Nephron (organoid): Measurements from ENCODE around the gene LRRC74B.
A peak's percentile ranks its signal among the peaks of the same experiment; 100 is the strongest.

ENCODE experiments used
- H3K27ac Mint-ChIP-seq, 3 experiments: 2 replicates each; pipeline ENCODE4 v1.8.0; 2020; ENCODE audit warnings: mixed read lengths in 3 of 3, mild to moderate bottlenecking in 2 of 3, moderate library complexity in 1 of 3
- H3K27me3 Mint-ChIP-seq: 2 replicates; pipeline ENCODE4 v1.8.0; 2021; ENCODE audit warnings: low read depth, mild to moderate bottlenecking, moderate library complexity, mixed read lengths
- H3K36me3 Mint-ChIP-seq: 2 replicates; pipeline ENCODE4 v1.8.0; 2020; ENCODE audit warnings: low read depth, mixed read lengths
- H3K4me1 Mint-ChIP-seq: 2 replicates; pipeline ENCODE4 v1.8.0; 2020; ENCODE audit warnings: mixed read lengths
- H3K4me3 Mint-ChIP-seq, 3 experiments: 2 replicates each; pipeline ENCODE4 v1.8.0; 2020; ENCODE audit warnings: mild to moderate bottlenecking in 3 of 3, mixed read lengths in 3 of 3, moderate library complexity in 2 of 3
- H3K9me3 Mint-ChIP-seq: 2 replicates; pipeline ENCODE4 v1.8.0; 2020; ENCODE audit warnings: mixed read lengths
- TF ChIP-seq, protein P1 (sequence below), 3 experiments: fragments of 200-600 bp; sonication (generic); IDR thresholded peaks; one replicate each; pipeline ENCODE4 v1.5.0; 2021; ENCODE audit warnings: antibody characterized with exemption in 3 of 3; ENCODE audit not compliant: unreplicated experiment in 3 of 3

The LRRC74B gene

DNA sequence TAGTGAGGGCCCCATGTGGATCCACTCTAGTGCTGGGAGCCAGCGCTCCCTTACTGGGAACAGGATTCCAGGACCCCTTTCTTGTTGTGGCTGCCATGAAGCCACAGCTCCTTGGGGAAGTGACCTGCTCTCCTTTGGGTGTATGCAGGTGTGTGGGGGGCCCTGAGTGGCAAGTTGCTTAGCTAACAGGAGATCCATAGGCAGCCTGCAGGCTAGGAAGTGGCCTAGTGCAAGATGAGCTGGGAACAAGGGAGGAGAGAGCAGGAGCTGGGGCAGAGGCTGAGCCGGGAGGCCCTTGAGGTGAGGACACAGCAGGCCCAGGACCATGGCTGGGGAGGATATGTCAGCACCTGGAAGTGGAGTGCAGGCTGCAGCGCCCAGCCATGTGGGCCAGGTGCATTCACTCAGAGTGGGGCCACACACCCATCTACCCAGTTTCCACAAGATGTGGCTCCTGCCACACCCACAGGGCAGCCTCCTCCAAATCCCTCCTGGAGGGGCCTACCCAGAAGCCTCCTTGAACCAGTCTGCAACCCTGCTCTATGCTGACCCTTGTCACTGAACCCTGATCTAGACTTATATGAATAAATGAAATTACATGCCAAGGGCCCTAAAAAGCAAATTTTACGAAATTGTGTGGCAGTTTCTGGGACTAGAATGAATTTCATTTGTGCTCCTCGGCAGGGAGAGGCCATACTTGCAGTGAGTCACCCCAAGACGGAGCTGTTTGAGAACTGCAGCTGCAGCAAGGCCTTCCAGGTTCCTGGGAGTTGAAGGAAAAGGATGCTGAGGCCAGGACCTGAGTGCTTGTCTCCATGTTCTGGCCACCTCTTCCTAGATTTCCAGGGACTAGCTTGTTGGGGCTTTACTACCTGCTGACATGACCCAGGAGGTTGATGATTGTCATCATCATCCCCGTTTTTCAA, 47.1 kb upstream of the LRRC74B start:
- H3K4me3 Mint-ChIP-seq, result peak overlapping the region; percentile 38 to 70 (median 68)
- no peaks in the 10 kb centered on the region for H3K9me3 Mint-ChIP-seq
- peaks cover 26% of the 10 kb centered on the region for H3K4me1 Mint-ChIP-seq
- no peaks in the 10 kb centered on the region for H3K27me3 Mint-ChIP-seq
- H3K27ac Mint-ChIP-seq, result peak overlapping the region in 1 of 3 experiments; percentile 51
- TF ChIP-seq, protein P1, sequence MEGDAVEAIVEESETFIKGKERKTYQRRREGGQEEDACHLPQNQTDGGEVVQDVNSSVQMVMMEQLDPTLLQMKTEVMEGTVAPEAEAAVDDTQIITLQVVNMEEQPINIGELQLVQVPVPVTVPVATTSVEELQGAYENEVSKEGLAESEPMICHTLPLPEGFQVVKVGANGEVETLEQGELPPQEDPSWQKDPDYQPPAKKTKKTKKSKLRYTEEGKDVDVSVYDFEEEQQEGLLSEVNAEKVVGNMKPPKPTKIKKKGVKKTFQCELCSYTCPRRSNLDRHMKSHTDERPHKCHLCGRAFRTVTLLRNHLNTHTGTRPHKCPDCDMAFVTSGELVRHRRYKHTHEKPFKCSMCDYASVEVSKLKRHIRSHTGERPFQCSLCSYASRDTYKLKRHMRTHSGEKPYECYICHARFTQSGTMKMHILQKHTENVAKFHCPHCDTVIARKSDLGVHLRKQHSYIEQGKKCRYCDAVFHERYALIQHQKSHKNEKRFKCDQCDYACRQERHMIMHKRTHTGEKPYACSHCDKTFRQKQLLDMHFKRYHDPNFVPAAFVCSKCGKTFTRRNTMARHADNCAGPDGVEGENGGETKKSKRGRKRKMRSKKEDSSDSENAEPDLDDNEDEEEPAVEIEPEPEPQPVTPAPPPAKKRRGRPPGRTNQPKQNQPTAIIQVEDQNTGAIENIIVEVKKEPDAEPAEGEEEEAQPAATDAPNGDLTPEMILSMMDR (IDR thresholded peaks at IDR 0.05; ENCODE audit: unreplicated experiment in 3 of 3), result no peak
- peaks cover 9% of the 10 kb centered on the region for H3K36me3 Mint-ChIP-seq

DNA sequence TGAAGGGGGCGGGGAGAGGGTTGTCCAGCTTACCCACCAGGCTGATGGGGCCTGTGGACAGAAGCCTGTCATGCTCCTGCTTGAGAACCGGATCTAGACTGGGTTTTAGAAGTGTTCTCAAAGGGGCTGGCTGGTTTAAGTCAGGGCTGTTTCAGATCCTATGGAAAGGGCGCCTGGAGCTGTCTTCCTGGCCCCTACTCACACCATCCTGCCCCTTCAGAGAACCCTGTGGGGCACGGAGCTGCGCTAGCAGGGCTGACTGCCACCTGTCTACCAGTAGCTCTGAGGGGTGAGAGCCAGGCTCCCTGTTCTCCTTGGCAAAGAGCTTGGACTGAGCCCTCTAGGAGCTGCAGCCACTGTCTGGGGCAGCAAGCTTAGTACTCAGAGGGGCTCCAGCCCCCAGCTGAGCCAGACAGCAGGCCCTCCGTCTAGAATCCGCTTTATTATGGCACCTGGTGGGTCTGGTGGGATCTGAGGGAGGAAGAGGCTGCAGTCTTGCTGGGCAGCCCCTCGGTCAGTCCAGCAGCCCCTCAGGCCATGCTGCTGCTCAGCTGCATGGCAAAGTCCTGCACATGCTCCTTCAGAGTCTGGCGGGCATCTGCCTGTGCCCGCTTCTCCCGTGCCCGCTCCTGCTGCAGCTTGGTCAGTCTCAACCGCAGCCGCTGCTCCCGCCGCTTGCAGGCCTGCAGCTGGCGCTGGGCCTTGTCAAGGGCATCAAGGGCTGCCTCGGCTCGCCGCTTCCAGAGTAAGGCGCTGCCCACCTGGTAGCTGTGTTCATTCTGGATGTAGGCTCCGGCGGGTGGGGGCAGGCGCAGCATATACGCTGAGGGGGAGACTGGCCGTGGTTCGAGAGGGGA, 46.2 kb upstream of the LRRC74B start:
- Mint-ChIP-seq H3K9me3 (no peaks in the 10 kb centered on the region), H3K36me3 (peaks cover 9% of the 10 kb centered on the region), H3K27ac (no peak overlapping the region), H3K27me3 (no peaks in the 10 kb centered on the region), H3K4me1 (peaks cover 27% of the 10 kb centered on the region), H3K4me3 (peak overlapping the region; percentile 74 to 97 (median 93))
- TF ChIP-seq, protein P1 (IDR thresholded peaks at IDR 0.05; ENCODE audit: unreplicated experiment in 3 of 3), result no peak

DNA sequence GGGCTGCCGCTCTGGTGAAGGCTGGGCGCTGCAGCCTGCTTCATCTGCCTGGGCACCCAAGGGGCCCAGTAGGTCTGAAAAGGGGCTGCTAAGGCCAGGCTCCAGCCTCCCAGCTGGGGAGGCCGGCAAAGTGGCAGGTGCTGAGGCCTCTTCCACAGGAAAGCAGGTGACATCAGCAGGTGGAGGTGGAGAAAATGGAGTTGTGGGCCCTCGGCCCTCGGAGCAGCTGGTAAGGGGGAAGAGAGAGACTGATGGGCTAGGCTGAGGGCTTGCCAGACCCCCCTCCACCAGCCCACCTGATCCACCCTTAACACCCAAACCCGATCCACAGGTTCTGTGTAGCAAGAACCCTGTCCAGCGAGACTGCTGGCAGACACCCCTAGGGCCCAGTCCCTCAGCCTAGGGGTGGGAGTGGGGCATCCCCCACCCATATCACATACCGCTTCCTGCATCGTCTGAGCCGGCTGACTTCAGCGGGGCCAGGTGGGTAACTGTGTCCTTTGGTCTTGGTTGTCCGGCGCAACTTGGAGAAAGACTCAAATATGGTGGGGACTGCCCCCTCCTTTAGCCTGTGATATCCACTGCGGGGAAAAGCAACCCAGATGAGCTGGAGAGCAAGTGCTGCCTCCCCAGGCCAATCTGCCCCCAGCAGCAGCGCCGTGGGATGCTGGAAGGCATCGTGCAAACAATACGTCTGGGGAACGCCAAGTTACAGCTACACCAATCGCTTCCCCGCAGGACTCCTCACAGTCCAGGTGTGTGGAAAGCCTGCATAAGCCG, 45.3 kb upstream of the LRRC74B start:
- peaks cover 9% of the 10 kb centered on the region for H3K36me3 Mint-ChIP-seq
- H3K4me1 Mint-ChIP-seq, result peaks cover 27% of the 10 kb centered on the region
- TF ChIP-seq, protein P1 (IDR thresholded peaks at IDR 0.05; ENCODE audit: unreplicated experiment in 3 of 3), result no peak
- H3K9me3 Mint-ChIP-seq, result no peaks in the 10 kb centered on the region
- H3K27ac Mint-ChIP-seq, result peak overlapping the region; percentile 33 to 99 (median 99)
- H3K4me3 Mint-ChIP-seq, result peak overlapping the region; percentile 93 to 97 (median 95)
- H3K27me3 Mint-ChIP-seq, result no peaks in the 10 kb centered on the region

DNA sequence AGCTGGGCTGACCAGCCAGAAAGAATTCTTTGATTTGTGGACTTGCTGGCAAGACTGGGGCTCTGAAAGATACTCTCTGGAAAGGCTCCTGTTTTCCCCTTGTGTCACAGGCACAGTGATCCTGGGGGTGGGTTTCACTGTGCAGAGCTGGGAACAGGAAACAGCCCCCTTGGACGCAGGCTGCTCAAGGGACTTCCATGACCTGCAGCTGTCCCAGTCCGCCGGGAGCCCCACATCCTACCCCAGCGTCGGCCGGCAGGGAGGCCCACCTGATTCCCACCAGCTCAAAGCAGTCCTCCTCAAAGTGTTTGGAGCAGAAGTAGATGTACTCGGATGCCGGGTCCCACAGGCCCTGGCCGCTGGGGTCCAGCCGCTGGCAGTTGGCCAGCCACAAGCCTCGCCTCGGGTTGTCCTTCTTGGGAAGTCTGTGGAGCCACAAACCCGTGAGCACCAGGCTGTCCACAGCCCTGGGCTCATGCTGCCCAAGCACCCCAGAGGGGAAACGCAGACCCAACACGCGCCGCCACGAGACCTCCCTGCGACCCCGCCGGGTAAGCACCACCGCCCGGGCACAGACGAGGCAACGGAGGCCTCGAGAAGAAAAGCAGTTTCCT, 44.7 kb upstream of the LRRC74B start:
- H3K27me3 Mint-ChIP-seq, result no peaks in the 10 kb centered on the region
- H3K4me3 Mint-ChIP-seq, result peak overlapping the region; percentile 93 to 97 (median 95)
- peak overlapping the region; percentile 99 for H3K27ac Mint-ChIP-seq
- TF ChIP-seq, protein P1 (IDR thresholded peaks at IDR 0.05; ENCODE audit: unreplicated experiment in 3 of 3), result no peak
- H3K36me3 Mint-ChIP-seq, result peaks cover 8% of the 10 kb centered on the region
- H3K4me1 Mint-ChIP-seq, result peaks cover 27% of the 10 kb centered on the region
- H3K9me3 Mint-ChIP-seq, result no peaks in the 10 kb centered on the region

DNA sequence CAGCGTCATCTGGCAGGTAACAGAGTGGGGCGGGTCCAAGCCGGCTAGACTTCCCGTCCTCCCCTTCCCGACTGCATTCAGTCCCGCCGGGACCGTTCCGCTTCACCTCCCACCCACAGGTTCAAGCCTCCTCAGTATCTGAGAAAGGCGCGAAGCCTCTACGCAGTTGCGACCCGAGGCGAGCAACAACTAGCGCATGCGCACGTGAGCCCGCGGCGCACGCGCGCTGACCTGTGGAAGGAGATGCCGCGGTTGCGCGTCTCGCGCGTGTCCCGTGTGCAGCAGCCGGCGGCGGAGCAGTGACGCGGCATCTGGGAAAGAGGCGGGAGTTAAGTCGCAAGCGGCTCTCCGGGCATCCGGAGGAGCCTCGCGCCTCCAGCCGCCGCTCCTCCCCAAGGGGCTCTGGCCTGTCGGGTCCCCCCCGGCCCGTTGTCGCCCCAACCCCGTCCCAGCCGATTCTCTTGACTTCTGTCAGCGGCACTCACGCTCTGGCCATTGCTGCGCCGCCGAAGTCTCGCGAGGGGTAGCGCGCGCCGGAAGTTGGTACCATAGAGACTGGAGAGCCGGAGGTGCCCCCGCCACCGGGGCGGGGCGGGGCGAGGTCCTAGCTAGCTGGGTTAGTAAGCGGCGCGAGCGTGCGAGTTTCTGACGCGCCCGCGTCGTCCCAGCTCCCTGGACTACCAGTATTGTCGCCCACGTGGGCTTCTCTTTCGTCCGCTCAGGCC, 44.0 kb upstream of the LRRC74B start, which contains the start of gene THAP7:
TSS of gene THAP7 (minus strand) at position 518 of the 725 bp plus-strand sequence. CDS start at position 311, 207 bp downstream.
- Mint-ChIP-seq H3K36me3 (peaks cover 3% of the 10 kb centered on the region), H3K9me3 (no peaks in the 10 kb centered on the region), H3K4me3 (peak within 1 kb of the TSS; percentile 93 to 97 (median 95)), H3K27ac (peak within 1 kb of the TSS; percentile 99), H3K27me3 (no peaks in the 10 kb centered on the region), H3K4me1 (peaks cover 27% of the 10 kb centered on the region)
- TF ChIP-seq, protein P1 (IDR thresholded peaks at IDR 0.05; ENCODE audit: unreplicated experiment in 3 of 3), result no peak
